Measurements from ENCODE around the gene XIST.
"Not testable (repeated sequence)": the region's sequence is repeated elsewhere in the genome, so short reads cannot be mapped to it uniquely, and the experiment has no call there.

The XIST gene

GRCh38 chrX:73817393-73818199 is 34.9 kb downstream of the XIST start:
- DNase-seq (ENCODE audit: low read depth in 1 of 2, low spot score in 1 of 2): no peak

- no peak for DNase-seq (ENCODE audit: low read depth in 1 of 2, low spot score in 1 of 2)
These were observed 40.3 kb downstream of the XIST start for GRCh38 chrX:73812256-73812655.

GRCh38 chrX:73804109-73804508 is 48.4 kb downstream of the XIST start:
- DNase-seq (ENCODE audit: low read depth in 1 of 2, low spot score in 1 of 2): not testable (repeated sequence)

GRCh38 chrX:73799888-73800287 is 52.6 kb downstream of the XIST start:
- no peak for DNase-seq (ENCODE audit: low read depth in 1 of 2, low spot score in 1 of 2)

- DNase-seq (ENCODE audit: low read depth in 1 of 2, low spot score in 1 of 2): not testable (repeated sequence)
These were observed 60.0 kb downstream of the XIST start for GRCh38 chrX:73792511-73792910.

- no peak for DNase-seq (ENCODE audit: low read depth in 1 of 2, low spot score in 1 of 2)
These were observed 67.0 kb downstream of the XIST start for GRCh38 chrX:73785493-73785892.

All from stimulated activated CD4-positive, alpha-beta T cell treated with anti-CD3 and anti-CD28 coated beads, Interleukin-15, amount 100 ng/mL, for 1 hour (primary cell).